ENCODE data around the gene FKBP7. TPM values are rescaled to one million over a fixed set of nuclear protein-coding genes. Genes with fewer than 3 reads are reported as not detected.

Gene FKBP7
- total and polyA plus RNA-seq, 2 of the 13 experiments (the other 11 are each of a cell fraction or from before 2014, with no cell fraction given), result 12.4 to 14.8 TPM

GRCh38 chr2:178450524-178450773, 28.0 kb downstream of the FKBP7 start (continued):
- no peak for TF ChIP-seq AKNA (CRISPR knock-in tag; IDR thresholded peaks at IDR 0.05; ENCODE audit: borderline replicate concordance)
- no peak for TF ChIP-seq ZNF597 (CRISPR knock-in tag; IDR thresholded peaks at IDR 0.05)
- no peak for TF ChIP-seq ZNF224 (CRISPR knock-in tag; IDR thresholded peaks at IDR 0.05)
- TF ChIP-seq PAX8 (CRISPR knock-in tag; IDR thresholded peaks at IDR 0.05; ENCODE audit: borderline replicate concordance), result no peak
- TF ChIP-seq CBFB (CRISPR knock-in tag; IDR thresholded peaks at IDR 0.05), result no peak
- no peak for TF ChIP-seq TOE1 (CRISPR knock-in tag; IDR thresholded peaks at IDR 0.05)
- no peak for TF ChIP-seq NR0B2 (CRISPR knock-in tag; IDR thresholded peaks at IDR 0.05)
- TF ChIP-seq ZNF205 (CRISPR knock-in tag; IDR thresholded peaks at IDR 0.05), result 0 out of 2 replicates have a peak, but pooled peaks have one; percentile 10
- no peak for TF ChIP-seq MXD3 (CRISPR knock-in tag; IDR thresholded peaks at IDR 0.05)
- no peak for TF ChIP-seq HDAC6 (IDR thresholded peaks at IDR 0.05; ENCODE audit: low read depth, low read length)
- no peak for TF ChIP-seq ZNF335 (CRISPR knock-in tag; IDR thresholded peaks at IDR 0.05)
- TF ChIP-seq RFXAP (CRISPR knock-in tag; IDR thresholded peaks at IDR 0.05; ENCODE audit: borderline replicate concordance), result no peak
- no peak for TF ChIP-seq ZNF512 (CRISPR knock-in tag; IDR thresholded peaks at IDR 0.05)
- TF ChIP-seq ZBTB7A (CRISPR knock-in tag; IDR thresholded peaks at IDR 0.05), result no peak
- no peak for TF ChIP-seq ZNF256 (CRISPR knock-in tag; conservative IDR thresholded peaks at IDR 0.05)
- TF ChIP-seq AHR (CRISPR knock-in tag; IDR thresholded peaks at IDR 0.05), result no peak
- TF ChIP-seq ATF1 (CRISPR knock-in tag; IDR thresholded peaks at IDR 0.05), result no peak
- TF ChIP-seq PITX1 (CRISPR knock-in tag; IDR thresholded peaks at IDR 0.05), result no peak
- TF ChIP-seq HDAC2 (CRISPR knock-in tag; IDR thresholded peaks at IDR 0.05), result no peak
- no peak for TF ChIP-seq PAWR (CRISPR knock-in tag; IDR thresholded peaks at IDR 0.05; ENCODE audit: borderline replicate concordance)
- TF ChIP-seq ZFY (CRISPR knock-in tag; IDR thresholded peaks at IDR 0.05), result no peak
- TF ChIP-seq ZNF264 (CRISPR knock-in tag; IDR thresholded peaks at IDR 0.05), result no peak
- no peak for TF ChIP-seq RBFOX2 (IDR thresholded peaks at IDR 0.05; ENCODE audit: low read depth, low read length)
- TF ChIP-seq CHD2 (IDR thresholded peaks at IDR 0.05; ENCODE audit: low read depth, low read length), result no peak
- no peak for TF ChIP-seq ZSCAN29 (CRISPR knock-in tag; conservative IDR thresholded peaks at IDR 0.05)
- TF ChIP-seq ZFAT (CRISPR knock-in tag; conservative IDR thresholded peaks at IDR 0.05), result no peak
